Thyroid gland (tissue), 4 donors: ENCODE measurements around the gene PPARGC1A. TPM values are rescaled to one million over a fixed set of nuclear protein-coding genes. Genes with fewer than 3 reads are reported as not detected.
A peak's percentile ranks its signal among the peaks of the same experiment; 100 is the strongest.

Source experiments
- DNase-seq, 2 donors: peaks; one replicate each; pipeline ENCODE4 v3.0.0-alpha.2; 2019
- H3K27ac ChIP-seq, 3 donors: fragments of 200-600 bp; sonication (generic); 1 replicate in 2 of 3; 2 replicates in 1 of 3; pipeline ENCODE4 v1.5.1; 2016 to 2019; ENCODE audit warnings: mild to moderate bottlenecking in 1 of 3, moderate library complexity in 1 of 3
- H3K27me3 ChIP-seq: fragments of 200-600 bp; sonication (generic); one replicate; pipeline ENCODE4 v1.5.1; 2019
- H3K36me3 ChIP-seq, 2 donors: fragments of 200-600 bp; sonication (generic); one replicate each; pipeline ENCODE4 v1.5.1; 2016 to 2019
- H3K4me1 ChIP-seq, 2 donors: fragments of 200-600 bp; sonication (generic); one replicate each; pipeline ENCODE4 v1.5.1; 2017 to 2019
- H3K4me3 ChIP-seq, 3 donors: fragments of 200-600 bp; sonication (generic); replicated peaks in 1 of 3; 1 replicate in 2 of 3; 2 replicates in 1 of 3; pipeline ENCODE4 v1.5.1; 2016; ENCODE audit warnings: mild to moderate bottlenecking in 1 of 3
- H3K9me3 ChIP-seq: fragments of 200-600 bp; sonication (generic); one replicate; pipeline ENCODE4 v1.5.1; 2017
- CTCF ChIP-seq, 6 experiments: fragments of 200-600 bp in 3 of 6; fragments of 450-650 bp in 3 of 6; sonication (generic) in 3 of 6; IDR thresholded peaks; one replicate each; pipeline ENCODE4 v1.5.1; 2016 to 2019; ENCODE audit warnings: antibody characterized with exemption in 6 of 6, mild to moderate bottlenecking in 2 of 6, inconsistent platforms in 1 of 6, moderate library complexity in 1 of 6
- POLR2A ChIP-seq, 2 donors: fragments of 450-650 bp; IDR thresholded peaks; one replicate each; pipeline ENCODE4 v1.6.1; 2017; ENCODE audit warnings: antibody characterized with exemption in 2 of 2, mild to moderate bottlenecking in 2 of 2, moderate library complexity in 1 of 2
- WGBS, 2 donors: methylation state at CpG; one replicate each; pipeline ENCODE4 v1.1.5; 2017; 5-methylcytosine and 5-hydroxymethylcytosine counted together
- intact Hi-C: fragments of 100-400 bp; cut with DNase I; formaldehyde crosslinking; loops from one replicate; pipeline ENCODE4 v1.15.1; 2023
- total RNA-seq, 4 donors: library from RNA; depleted of rRNA; stranded (reverse); fragments of >200 nt; gene quantifications; one replicate each; pipeline ENCODE4 v1.2.3, GENCODE V29; 2016

Gene PPARGC1A
- total RNA-seq, 4 donors from 2014 or later: 58.5 to 128 (median 96.2) TPM

DNA sequence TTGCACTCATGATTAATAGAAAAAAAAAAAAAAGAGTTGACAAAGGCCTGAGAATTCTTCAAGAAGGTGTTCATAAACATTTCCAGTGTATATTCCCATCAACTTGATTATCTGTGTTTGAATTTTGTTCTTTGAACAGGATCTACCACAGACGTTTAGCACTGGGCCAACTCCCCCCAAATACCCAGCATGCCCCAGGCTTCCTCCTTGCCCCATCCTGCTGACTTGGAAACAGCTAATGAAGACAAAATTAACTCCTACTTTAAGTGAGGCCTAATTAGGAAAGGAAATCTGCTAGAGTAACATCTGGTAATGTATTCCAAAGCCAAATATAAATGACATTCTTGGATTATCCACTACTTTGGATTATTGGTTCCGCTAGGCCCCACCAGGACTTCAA is 52.5 kb downstream of the PPARGC1A start:
- DNase-seq: no peak

GRCh38 chr4:23835774-23836478 is 53.9 kb downstream of the PPARGC1A start:
- TF ChIP-seq POLR2A (IDR thresholded peaks at IDR 0.05) (no peak), CTCF (IDR thresholded peaks at IDR 0.05) (no peak)
- peaks cover 0 to 3% of the 10 kb centered on the region in 2 donors for H3K36me3 ChIP-seq
- H3K9me3 ChIP-seq: no peaks in the 10 kb centered on the region
- intact Hi-C loops: no loop called here
- no peaks in the 10 kb centered on the region for H3K27me3 ChIP-seq
- no peak overlapping the region for H3K4me3 ChIP-seq
- DNase-seq: no peak
- H3K27ac ChIP-seq: no peak overlapping the region
- WGBS, 2 donors: 73 to 79% methylated on average over 8 of the region's 8 CpGs
- H3K4me1 ChIP-seq: peaks cover 0 to 3% of the 10 kb centered on the region in 2 donors

More for the DNA sequence above, 52.5 kb downstream of the PPARGC1A start:
- Histone ChIP-seq H3K4me1 (peaks cover 0 to 3% of the 10 kb centered on the region in 2 donors), H3K27me3 (no peaks in the 10 kb centered on the region), H3K27ac (peak overlapping the region in 1 of 3 donors; percentile 3), H3K4me3 (no peak overlapping the region), H3K36me3 (no peaks in the 10 kb centered on the region), H3K9me3 (no peaks in the 10 kb centered on the region)
- intact Hi-C loops: no loop called here
- TF ChIP-seq POLR2A (IDR thresholded peaks at IDR 0.05) (no peak), CTCF (IDR thresholded peaks at IDR 0.05) (no peak)
- WGBS, 2 donors: 77 to 79% methylated on average over 2 of the region's 2 CpGs

DNA sequence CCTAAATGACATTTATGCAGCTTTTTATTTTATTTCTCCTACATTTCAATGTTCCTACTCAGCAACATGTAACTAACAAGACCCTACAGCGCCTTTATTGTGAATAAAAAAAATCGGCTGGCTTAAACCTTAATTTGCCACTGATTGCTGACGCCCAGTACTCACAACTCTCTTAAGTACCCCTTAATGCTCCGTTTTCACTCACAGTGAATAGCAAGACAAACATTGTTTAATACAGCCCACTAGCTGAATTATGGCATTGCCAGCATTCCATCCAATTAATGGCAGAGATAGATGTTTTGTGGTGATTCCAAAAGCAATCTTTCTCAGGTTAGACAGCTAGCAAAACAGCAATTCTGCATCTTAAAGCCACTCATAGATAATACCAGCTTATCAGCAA is 61.1 kb downstream of the PPARGC1A start:
- 70 to 76% methylated on average over 4 of the region's 4 CpGs for WGBS, 2 donors
- H3K36me3 ChIP-seq: peaks cover 11 to 15% of the 10 kb centered on the region in 2 donors
- no peak overlapping the region for H3K27ac ChIP-seq
- no peak for DNase-seq
- intact Hi-C loops: no loop called here
- H3K4me1 ChIP-seq: no peaks in the 10 kb centered on the region
- TF ChIP-seq POLR2A (IDR thresholded peaks at IDR 0.05) (no peak), CTCF (IDR thresholded peaks at IDR 0.05) (no peak)
- no peaks in the 10 kb centered on the region for H3K9me3 ChIP-seq
- no peak overlapping the region for H3K4me3 ChIP-seq
- H3K27me3 ChIP-seq: no peaks in the 10 kb centered on the region

- no peak for DNase-seq
- H3K4me3 ChIP-seq: no peak overlapping the region
- H3K4me1 ChIP-seq: no peaks in the 10 kb centered on the region
- intact Hi-C loops: no loop called here
- no peaks in the 10 kb centered on the region for H3K27me3 ChIP-seq
- WGBS, 2 donors: 83 to 87% methylated on average over 9 of the region's 9 CpGs
- H3K9me3 ChIP-seq: no peaks in the 10 kb centered on the region
- no peak overlapping the region for H3K27ac ChIP-seq
- TF ChIP-seq CTCF (IDR thresholded peaks at IDR 0.05): no peak
- TF ChIP-seq POLR2A (IDR thresholded peaks at IDR 0.05): no peak
- H3K36me3 ChIP-seq: peaks cover 14 to 15% of the 10 kb centered on the region in 2 donors
Observed at GRCh38 chr4:23828020-23828715, 61.7 kb downstream of the PPARGC1A start.

DNA sequence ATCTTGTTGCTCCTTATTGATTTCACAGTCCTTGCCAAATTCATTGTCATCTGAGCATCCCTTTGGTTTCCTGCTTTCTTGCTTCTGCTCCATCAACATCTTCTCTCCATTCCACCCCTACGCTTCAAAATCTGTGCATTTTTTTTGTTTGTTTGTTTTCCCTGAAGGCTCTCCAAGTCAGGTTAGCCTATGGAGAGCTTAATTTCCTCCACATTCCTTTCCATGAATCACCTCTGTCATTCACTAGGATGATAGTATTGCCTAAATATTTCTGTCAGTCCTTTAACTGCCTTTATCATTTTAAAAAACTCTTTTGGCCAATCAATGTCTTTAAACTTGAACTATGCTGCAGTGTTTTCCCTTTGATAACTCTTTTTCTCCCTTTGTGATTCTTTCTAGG is 67.7 kb downstream of the PPARGC1A start:
- intact Hi-C loops: no loop called here
- TF ChIP-seq CTCF (IDR thresholded peaks at IDR 0.05): no peak
- no peak for TF ChIP-seq POLR2A (IDR thresholded peaks at IDR 0.05)
- H3K27me3 ChIP-seq: no peaks in the 10 kb centered on the region
- no peak for DNase-seq
- peaks cover 2 to 8% of the 10 kb centered on the region in 2 donors for H3K36me3 ChIP-seq
- no peak overlapping the region for H3K4me3 ChIP-seq
- no peak overlapping the region for H3K27ac ChIP-seq
- H3K9me3 ChIP-seq: no peaks in the 10 kb centered on the region
- peaks cover 9 to 11% of the 10 kb centered on the region in 2 donors for H3K4me1 ChIP-seq
- 88 to 93% methylated on average over 1 of the region's 1 CpG for WGBS, 2 donors
